NCI-H526 (cell line): ENCODE measurements around the gene TARS2.

Experiments used
- DNase-seq, 2 experiments: peaks; one replicate each; lab custom pipeline; 2025; lab: John Stamatoyannopoulos, UW

TARS2 gene

GRCh38 chr1:150536836-150537731, 49.9 kb downstream of the TARS2 start:
- DNase-seq: no peak

DNA sequence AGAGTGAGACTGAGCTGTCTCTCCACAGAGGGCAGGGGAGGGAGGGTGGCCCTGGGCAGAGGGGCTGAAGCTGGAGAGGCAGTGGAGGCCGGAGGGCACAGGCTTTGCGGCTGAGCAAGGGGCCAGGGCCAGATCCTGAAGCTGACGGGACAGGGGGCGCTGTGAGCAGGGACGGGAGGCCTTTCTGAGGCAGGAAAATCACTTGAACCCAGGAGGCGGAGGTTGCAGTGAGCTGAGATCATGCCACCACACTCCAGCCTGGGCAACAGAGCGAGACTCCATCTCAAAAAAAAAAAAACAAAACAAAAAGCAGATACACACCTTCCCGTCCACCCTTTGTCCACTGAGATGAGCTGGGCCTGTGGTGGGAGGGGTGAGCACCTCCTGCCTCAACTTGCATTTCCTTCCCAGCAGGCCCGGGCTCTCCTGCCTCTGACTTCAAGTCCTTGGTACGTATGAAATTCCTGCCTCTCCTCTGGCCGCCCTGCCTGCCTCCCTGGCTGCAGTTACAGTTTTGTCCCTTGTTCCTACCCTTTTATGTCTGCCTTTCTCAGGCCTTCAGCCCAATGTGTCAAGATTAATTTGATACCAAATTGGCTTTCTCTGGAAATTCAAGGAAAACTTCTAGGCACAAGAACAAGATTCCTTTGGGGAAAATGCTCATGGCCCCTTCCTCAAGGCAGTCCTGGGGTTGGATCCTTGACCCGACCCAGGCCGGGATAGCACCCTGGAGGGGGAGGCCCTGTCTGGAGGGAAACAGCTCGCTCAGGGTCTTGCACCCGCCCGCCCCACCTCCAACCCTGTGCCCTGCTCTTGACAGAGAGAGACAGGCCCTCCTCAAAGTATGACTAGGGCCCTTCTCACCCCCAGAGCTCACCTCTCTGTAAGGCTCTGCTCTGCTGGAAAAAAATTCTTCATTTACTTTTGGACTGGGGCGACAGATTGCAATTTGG, 50.8 kb downstream of the TARS2 start:
- no peak for DNase-seq

DNA sequence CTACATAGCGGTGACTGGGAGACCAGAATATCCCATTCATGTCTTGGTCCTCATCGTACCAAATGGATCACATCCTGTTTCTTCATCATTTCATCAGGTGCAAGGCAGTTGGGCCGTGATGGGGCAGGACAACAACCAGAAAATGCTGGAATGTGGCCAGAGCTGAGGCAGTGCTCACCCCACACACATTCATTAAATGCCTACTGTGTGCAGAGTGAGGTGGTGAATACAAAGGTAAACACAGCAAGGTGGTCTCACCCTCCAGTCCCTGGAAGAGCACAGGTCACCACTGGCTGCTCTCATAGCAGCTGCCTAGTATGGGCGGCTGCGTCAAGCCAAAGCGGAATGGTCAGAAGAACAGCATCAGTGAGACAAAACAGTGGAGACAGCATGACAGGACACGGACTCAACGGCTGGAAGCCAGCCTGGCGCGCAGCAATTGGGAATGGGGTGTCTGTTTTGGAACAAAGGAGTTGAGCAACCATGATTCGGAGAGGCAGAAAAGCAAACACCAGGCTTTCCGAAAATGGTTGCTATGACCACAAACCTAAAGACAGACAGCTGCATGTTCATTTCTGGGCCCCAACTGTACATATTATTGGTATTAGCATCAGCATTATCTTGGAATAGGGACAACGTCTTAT, 56.4 kb downstream of the TARS2 start:
- DNase-seq: no peak

DNA sequence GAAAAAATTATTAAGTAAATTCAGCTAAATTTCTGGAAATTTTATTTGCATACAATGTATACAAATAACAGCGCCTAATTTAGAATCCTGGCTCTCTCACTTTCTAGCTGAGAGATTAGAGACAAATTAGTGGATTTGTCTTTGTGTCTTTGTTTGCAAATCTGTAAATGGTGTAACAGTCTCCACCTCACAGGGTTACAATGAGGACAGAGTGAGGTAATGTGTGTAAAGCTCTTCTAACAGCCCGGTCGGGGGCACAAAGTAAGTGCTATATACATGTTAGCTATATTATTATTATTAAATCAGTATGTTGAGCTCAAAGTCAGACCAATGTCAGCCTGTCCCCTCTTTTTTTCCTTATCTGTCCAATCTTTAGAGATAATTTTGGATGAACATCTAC, 57.0 kb downstream of the TARS2 start:
- no peak for DNase-seq

- no peak for DNase-seq
These were observed 58.3 kb downstream of the TARS2 start for GRCh38 chr1:150545486-150546032.

DNA sequence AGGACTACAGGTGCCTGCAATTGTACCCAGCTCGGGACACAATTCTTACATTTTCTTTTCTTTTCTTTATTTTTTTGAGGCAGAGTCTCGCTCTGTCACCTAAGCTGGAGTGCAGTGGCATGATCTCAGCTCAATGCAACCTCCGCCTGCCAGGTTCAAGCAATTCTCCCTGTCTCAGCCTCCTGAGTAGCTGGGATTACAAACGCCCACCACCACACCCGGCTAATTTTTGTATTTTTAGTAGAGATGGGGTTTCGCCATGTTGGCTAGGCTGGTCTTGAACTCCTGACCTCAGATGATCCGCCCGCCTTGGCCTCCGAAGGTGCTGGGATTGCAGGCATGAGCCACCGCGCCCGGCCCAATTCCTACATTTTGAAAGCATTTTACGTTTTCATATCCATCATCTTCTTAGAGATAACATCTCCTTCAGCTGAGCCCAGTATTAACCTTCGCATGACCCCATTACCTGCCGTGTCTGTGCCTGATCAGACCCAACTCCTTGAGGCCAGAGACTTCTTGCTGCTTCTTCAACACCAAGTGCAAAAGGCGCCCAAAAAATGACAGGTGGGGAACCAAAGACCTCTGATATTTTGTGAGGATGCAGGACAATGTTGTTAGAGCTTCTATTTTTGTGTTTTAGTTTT, 59.2 kb downstream of the TARS2 start:
- DNase-seq: no peak

GRCh38 chr1:150548324-150548631, 61.1 kb downstream of the TARS2 start:
- DNase-seq: no peak

DNA sequence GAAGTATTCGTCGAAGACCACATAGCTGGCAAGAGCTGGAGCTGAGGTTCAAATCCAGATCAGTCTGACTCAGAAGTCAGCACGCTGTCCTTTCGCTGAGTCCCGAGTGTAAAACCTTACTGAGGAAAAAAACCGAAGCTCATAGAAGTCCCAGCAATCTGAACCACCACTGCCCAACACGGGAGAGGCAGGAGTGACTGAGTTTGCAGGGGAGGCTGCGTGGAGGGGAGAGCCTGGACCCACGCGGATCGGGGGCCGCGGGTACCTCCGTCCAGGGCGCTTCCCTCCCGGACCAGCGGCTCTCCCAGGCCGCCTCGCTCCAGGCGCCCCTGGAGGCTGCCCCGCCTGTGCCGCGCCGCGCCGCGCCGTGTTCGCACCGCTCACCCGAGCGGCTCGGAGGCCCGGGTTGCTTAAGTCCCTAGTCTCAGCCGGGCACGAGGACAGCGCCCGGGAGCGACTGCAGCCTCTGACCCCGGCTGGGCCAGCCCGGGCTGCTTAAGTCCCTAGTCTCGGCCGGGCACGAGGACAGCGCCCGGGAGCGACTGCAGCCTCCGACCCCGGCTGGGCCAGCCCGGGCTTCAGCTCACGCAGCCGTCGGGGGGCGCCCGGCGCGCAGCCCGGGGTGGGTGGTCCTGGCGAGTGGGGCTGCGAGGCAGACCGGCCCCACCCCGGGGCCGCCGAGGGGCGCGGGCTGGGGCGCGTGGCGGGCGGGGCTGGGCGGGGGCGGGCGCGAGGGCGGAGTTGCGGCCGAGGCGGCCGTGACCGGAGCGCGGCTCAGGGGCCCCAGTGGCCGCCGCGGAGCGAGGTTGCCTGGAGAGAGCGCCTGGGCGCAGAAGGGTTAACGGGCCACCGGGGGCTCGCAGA, 61.6 kb downstream of the TARS2 start, which contains the start of gene ADAMTSL4:
Gene ADAMTSL4, plus strand, starts transcription at position 777 of the 864 bp plus-strand sequence. CDS start 2,881 bp downstream, outside the sequence.
- peak; percentile 59 to 95 for DNase-seq

GRCh38 chr1:150549496-150550221, 62.4 kb downstream of the TARS2 start:
- DNase-seq: no peak

GRCh38 chr1:150550222-150551050, 63.2 kb downstream of the TARS2 start:
- DNase-seq: peak in 1 of 2 experiments; percentile 56

DNA sequence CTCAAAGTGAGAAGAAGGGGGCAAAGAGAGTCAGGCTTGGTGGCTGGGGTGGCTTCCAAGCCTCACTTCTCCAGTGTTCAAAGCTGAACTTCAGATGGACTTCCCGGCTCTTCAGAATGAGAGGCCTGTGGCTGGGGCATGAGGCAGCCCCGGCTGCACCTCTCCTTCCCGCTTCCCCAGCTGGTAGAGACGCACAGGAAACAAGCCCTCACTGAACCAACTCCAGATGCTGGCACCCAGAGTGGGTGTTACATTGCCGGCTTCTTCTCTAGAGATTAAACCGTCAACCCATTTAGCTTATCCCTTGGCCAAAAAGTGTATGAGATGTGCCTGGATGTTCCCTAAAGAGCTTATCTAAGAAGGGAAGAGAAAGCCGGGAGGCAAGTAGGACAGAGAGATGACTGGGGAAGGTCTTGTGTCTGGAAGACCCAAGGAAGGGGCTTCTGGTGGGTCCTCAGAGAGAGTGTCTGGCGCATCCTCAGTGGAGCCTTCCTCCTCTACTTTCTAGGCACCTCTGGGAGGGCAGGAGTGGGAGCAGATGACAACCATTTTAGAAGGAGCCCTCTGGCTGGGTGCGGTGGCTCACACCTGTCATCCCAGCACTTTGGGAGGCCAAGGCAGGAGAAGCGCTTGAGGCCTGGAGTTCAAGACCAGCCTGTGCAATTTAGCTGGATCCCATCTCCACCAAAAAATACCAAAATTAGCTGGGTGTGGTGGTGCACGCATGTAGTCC, 64.0 kb downstream of the TARS2 start:
- DNase-seq: peak in 1 of 2 experiments; percentile 56

DNA sequence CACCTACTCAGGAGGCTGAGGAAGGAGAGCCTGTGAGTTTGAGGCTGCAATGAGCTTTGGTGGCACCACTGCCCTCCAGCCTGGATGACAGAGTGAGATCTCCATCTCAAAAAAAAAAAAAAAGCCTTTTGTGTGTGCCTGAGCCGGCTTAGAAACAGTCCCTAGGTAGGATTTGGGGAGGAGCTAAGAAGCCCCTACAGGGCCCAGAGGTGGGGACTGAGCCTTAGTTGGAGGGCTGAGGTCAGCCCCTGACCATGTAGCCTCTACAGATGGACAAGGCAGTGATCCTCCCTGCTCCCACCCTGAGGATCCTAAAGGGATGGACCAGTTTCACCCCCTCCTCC, 64.5 kb downstream of the TARS2 start:
- DNase-seq: no peak

- peak in 1 of 2 experiments; percentile 33 for DNase-seq
These were observed 65.1 kb downstream of the TARS2 start for GRCh38 chr1:150552128-150552910.

DNA sequence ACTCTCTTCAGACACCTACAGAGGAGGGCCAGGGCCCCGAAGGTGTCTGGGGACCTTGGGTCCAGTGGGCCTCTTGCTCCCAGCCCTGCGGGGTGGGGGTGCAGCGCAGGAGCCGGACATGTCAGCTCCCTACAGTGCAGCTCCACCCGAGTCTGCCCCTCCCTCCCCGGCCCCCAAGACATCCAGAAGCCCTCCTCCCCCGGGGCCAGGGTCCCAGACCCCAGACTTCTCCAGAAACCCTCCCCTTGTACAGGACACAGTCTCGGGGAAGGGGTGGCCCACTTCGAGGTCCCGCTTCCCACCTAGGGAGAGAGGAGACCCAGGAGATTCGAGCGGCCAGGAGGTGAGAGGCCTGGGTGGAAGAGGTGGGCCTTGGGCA, 65.7 kb downstream of the TARS2 start:
- DNase-seq: no peak

GRCh38 chr1:150553392-150554085, 66.3 kb downstream of the TARS2 start:
- no peak for DNase-seq

DNA sequence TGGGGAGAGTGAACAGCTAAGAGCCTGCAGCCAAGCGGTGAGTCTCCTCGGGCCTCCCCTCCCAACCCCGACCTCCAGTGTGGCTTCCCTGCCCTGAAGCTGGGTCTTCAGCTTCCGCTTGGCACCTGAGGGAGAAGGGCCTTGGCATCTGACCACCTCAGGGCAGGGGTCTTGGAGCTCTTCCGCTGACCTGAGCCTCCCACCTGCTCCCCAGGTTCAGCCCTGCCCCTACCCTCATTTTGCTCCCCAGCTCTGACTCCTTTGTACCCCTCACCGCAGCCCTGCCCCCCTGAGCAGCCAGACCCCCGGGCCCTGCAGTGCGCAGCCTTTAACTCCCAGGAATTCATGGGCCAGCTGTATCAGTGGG, 66.8 kb downstream of the TARS2 start:
- no peak for DNase-seq
